Breast epithelium (tissue), 4 donors: ENCODE measurements around the gene CDH5. TPM values are rescaled to one million over a fixed set of nuclear protein-coding genes. Genes with fewer than 3 reads are reported as not detected.

ENCODE experiments used
- DNase-seq, 2 donors: peaks; one replicate each; pipeline ENCODE4 v3.0.0-alpha.2; 2019; ENCODE audit warnings: low spot score in 2 of 2
- H3K27ac ChIP-seq, 2 donors: fragments of 200-600 bp; sonication (generic) in 1 of 2; one replicate each; pipeline ENCODE4 v1.5.1; 2016 to 2019; ENCODE audit warnings: mild to moderate bottlenecking in 1 of 2
- H3K27me3 ChIP-seq, 2 donors: fragments of 200-600 bp; sonication (generic) in 1 of 2; one replicate each; pipeline versions ENCODE4 v1.5.1 to v1.6.0; 2017 to 2019; ENCODE audit warnings: control low read depth in 1 of 2, mild to moderate bottlenecking in 1 of 2
- H3K36me3 ChIP-seq: fragments of 200-600 bp; one replicate; pipeline ENCODE4 v1.5.1; 2019
- H3K4me1 ChIP-seq, 2 donors: fragments of 200-600 bp; sonication (generic); one replicate each; pipeline ENCODE4 v1.5.1; 2016 to 2019; ENCODE audit warnings: control low read depth in 1 of 2
- H3K4me3 ChIP-seq, 3 donors: fragments of 200-600 bp; sonication (generic); 1 replicate in 2 of 3; 2 replicates in 1 of 3; pipeline ENCODE4 v1.5.1; 2016 to 2019; ENCODE audit warnings: mild to moderate bottlenecking in 3 of 3, moderate library complexity in 2 of 3
- H3K9me3 ChIP-seq, 2 donors: fragments of 200-600 bp; sonication (generic) in 1 of 2; one replicate each; pipeline ENCODE4 v1.5.1; 2016 to 2019; ENCODE audit warnings: control low read depth in 1 of 2
- POLR2A ChIP-seq: fragments of 450-650 bp; IDR thresholded peaks from one replicate; pipeline ENCODE4 v1.6.1; 2016; ENCODE audit warnings: antibody characterized with exemption, mild to moderate bottlenecking, moderate library complexity
- POLR2AphosphoS5 ChIP-seq, 3 donors: sonication (generic); formaldehyde crosslinking; IDR thresholded peaks; one replicate each; pipeline ENCODE4 v1.6.1; 2017; ENCODE audit warnings: antibody characterized with exemption in 3 of 3
- intact Hi-C: fragments of 100-400 bp; cut with DNase I; formaldehyde crosslinking; loops from one replicate; pipeline ENCODE4 v1.15.1; 2023; ENCODE audit warnings: low total_unique reads
- total RNA-seq, 3 donors: library from RNA; depleted of rRNA; stranded (reverse); fragments of >200 nt; gene quantifications; one replicate each; pipeline ENCODE4 v1.1.0, GENCODE V29; 2016
- TF ChIP-seq, protein P1 (sequence below), 3 donors: fragments of 450-650 bp; IDR thresholded peaks; one replicate each; pipeline ENCODE4 v1.5.1; 2016 to 2017; ENCODE audit warnings: antibody characterized with exemption in 3 of 3, mild to moderate bottlenecking in 3 of 3, moderate library complexity in 3 of 3

CDH5 gene
- total RNA-seq, 3 donors from 2014 or later, result 19.2 to 52.8 (median 45.1) TPM

DNA sequence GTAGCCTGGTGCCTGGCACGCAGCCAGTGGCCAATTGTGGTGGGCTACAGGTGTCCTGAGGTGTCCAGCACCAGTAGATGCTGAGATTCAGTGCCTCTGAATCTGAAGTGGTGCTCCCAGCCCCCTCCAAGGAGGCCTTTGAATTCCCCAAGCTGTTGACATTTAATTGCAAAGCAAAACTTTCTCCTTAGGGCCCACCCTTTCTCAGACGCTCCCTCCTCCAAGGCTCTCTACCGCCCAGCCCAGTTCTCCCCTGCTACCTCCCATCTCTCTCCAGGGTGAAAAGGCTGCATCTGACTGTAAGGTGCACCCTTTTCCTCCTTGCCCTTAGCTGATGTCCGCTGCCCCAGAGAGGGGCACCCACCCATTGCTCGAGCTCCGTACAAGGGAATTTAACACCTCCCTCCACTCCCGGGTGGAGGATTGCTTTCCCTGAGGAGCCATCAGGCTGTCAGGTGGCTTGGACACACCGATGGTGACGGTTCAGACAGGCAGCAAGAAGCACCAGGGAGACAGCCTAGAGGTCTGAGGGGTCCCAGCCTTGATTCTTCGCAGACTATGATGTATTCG lies 62.3 kb downstream of the CDH5 start:
- Histone ChIP-seq H3K27ac (no peak overlapping the region), H3K4me1 (peaks cover 0 to 4% of the 10 kb centered on the region in 2 donors), H3K4me3 (no peak overlapping the region), H3K9me3 (no peaks in the 10 kb centered on the region), H3K27me3 (peaks cover 2 to 8% of the 10 kb centered on the region in 2 donors), H3K36me3 (no peaks in the 10 kb centered on the region)
- no peak for TF ChIP-seq POLR2A
- TF ChIP-seq, protein P1, sequence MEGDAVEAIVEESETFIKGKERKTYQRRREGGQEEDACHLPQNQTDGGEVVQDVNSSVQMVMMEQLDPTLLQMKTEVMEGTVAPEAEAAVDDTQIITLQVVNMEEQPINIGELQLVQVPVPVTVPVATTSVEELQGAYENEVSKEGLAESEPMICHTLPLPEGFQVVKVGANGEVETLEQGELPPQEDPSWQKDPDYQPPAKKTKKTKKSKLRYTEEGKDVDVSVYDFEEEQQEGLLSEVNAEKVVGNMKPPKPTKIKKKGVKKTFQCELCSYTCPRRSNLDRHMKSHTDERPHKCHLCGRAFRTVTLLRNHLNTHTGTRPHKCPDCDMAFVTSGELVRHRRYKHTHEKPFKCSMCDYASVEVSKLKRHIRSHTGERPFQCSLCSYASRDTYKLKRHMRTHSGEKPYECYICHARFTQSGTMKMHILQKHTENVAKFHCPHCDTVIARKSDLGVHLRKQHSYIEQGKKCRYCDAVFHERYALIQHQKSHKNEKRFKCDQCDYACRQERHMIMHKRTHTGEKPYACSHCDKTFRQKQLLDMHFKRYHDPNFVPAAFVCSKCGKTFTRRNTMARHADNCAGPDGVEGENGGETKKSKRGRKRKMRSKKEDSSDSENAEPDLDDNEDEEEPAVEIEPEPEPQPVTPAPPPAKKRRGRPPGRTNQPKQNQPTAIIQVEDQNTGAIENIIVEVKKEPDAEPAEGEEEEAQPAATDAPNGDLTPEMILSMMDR (IDR thresholded peaks at IDR 0.05), result no peak
- no peak for TF ChIP-seq POLR2AphosphoS5 (IDR thresholded peaks at IDR 0.05)
- intact Hi-C loops, result no loop called here
- no peak for DNase-seq

- Histone ChIP-seq H3K4me3 (no peak overlapping the region), H3K27me3 (peaks cover 2 to 8% of the 10 kb centered on the region in 2 donors)
- intact Hi-C loops, result no loop called here
Measured at GRCh38 chr16:66429290-66429962, 62.9 kb downstream of the CDH5 start.

DNA sequence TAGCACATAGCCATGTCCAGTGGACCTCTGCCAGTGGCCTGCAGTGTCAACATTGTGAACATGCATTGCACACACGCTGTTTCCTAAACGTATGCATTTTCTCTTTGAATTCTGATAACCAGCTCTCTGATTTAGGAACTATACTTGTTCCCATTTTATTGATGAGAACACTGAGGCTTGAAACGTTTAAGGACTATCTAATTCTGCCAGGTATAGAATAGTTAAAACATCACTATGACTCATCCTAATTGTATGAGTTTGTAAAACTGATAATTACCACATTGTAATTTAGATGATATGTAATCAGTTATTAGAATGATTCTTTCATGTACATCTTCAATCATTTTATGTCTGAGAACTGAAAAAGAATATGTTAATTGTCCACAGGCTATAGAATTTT lies 63.7 kb downstream of the CDH5 start:
- Histone ChIP-seq H3K4me1 (peaks cover 0 to 4% of the 10 kb centered on the region in 2 donors), H3K4me3 (no peak overlapping the region), H3K36me3 (no peaks in the 10 kb centered on the region), H3K27me3 (peaks cover 2 to 8% of the 10 kb centered on the region in 2 donors), H3K9me3 (no peaks in the 10 kb centered on the region), H3K27ac (no peak overlapping the region)
- TF ChIP-seq POLR2AphosphoS5 (IDR thresholded peaks at IDR 0.05) (no peak), POLR2A (no peak)
- TF ChIP-seq, protein P1 (IDR thresholded peaks at IDR 0.05), result no peak
- intact Hi-C loops, result no loop called here
- DNase-seq, result no peak

More at GRCh38 chr16:66429290-66429962, 62.9 kb downstream of the CDH5 start:
- no peaks in the 10 kb centered on the region for H3K9me3 ChIP-seq
- no peak overlapping the region for H3K27ac ChIP-seq
- no peak for DNase-seq
- H3K4me1 ChIP-seq, result peaks cover 0 to 4% of the 10 kb centered on the region in 2 donors
- no peaks in the 10 kb centered on the region for H3K36me3 ChIP-seq
- no peak for TF ChIP-seq POLR2AphosphoS5 (IDR thresholded peaks at IDR 0.05)
- TF ChIP-seq, protein P1 (IDR thresholded peaks at IDR 0.05), result no peak
- no peak for TF ChIP-seq POLR2A

GRCh38 chr16:66431760-66432159 lies 65.3 kb downstream of the CDH5 start:
- H3K4me3 ChIP-seq, result no peak overlapping the region
- H3K27me3 ChIP-seq, result no peaks in the 10 kb centered on the region
- H3K9me3 ChIP-seq, result no peaks in the 10 kb centered on the region
- intact Hi-C loops, result no loop called here
- no peaks in the 10 kb centered on the region for H3K36me3 ChIP-seq
- H3K27ac ChIP-seq, result no peak overlapping the region
- no peak for DNase-seq
- H3K4me1 ChIP-seq, result no peaks in the 10 kb centered on the region
- no peak for TF ChIP-seq POLR2A
- TF ChIP-seq, protein P1 (IDR thresholded peaks at IDR 0.05), result no peak
- TF ChIP-seq POLR2AphosphoS5 (IDR thresholded peaks at IDR 0.05), result no peak

DNA sequence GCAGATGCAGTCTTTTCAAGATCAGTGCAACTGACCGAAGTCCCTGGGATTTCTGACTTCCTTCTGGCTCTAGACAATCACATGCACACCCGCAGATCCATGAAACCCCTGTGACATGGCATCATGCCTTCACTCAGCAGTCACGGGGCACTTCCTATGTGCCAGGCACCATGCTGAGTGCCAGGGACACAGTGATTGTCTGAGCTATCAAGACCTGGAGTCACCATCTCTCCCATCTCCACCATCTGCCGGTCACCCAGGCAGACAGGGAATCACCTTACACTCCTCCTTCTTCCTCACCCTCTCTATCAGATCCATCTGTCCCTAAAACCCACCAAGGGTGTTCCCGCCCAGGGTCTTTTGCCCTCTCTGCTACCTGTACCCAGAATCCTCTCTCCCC lies 65.9 kb downstream of the CDH5 start:
- H3K4me1 ChIP-seq, result no peaks in the 10 kb centered on the region
- H3K27me3 ChIP-seq, result no peaks in the 10 kb centered on the region
- intact Hi-C loops, result no loop called here
- H3K9me3 ChIP-seq, result no peaks in the 10 kb centered on the region
- TF ChIP-seq POLR2A, result no peak
- no peak for TF ChIP-seq POLR2AphosphoS5 (IDR thresholded peaks at IDR 0.05)
- TF ChIP-seq, protein P1 (IDR thresholded peaks at IDR 0.05), result no peak
- no peak overlapping the region for H3K4me3 ChIP-seq
- no peak for DNase-seq
- no peak overlapping the region for H3K27ac ChIP-seq
- H3K36me3 ChIP-seq, result no peaks in the 10 kb centered on the region
